Measurements from ENCODE around the gene CARTPT.

DNA sequence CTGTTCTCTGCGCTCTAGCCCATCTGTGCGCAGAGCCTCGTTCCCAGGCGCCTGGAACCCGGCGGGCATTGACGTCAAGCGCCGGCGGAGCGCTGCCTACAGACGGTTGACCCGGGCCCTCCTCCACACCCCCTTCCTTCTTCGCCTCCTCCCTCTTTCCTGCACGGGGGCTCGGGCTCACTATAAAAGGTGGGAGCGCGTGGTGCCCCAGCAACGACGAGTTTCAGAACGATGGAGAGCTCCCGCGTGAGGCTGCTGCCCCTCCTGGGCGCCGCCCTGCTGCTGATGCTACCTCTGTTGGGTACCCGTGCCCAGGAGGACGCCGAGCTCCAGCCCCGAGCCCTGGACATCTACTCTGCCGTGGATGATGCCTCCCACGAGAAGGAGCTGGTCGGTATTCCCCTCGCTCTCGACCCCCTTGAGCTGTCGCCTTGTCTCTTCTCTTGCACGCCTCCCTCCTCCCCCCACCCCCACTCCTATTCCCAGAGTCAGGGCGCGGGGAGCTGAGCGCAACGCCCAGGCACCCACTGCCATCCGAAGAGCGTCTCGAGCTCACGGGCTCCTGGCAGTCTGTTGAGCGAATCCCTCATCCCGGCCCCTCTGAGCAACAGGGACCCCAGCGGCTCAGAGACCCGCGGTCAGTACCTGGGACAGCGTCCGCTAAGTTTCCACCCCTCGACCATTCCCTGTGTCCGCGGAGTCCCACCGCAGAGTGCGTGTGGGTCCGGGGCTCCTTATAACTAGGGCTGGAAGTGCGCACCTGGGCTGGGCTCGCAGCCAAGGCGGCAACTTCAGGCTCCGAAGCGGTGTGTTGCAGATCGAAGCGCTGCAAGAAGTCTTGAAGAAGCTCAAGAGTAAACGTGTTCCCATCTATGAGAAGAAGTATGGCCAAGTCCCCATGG, at the start of gene CARTPT:
- TF ChIP-seq CTCF (IDR thresholded peaks at IDR 0.05 in 4 of 5, conservative IDR thresholded peaks at IDR 0.05 in 1 of 5) (no peak), POLR2A (IDR thresholded peaks at IDR 0.05) (no peak)
